HG03103 (cell line): ENCODE data around the gene ADGRG7.
A peak's percentile ranks its signal among the peaks of the same experiment; 100 is the strongest.

Experiments
- ATAC-seq: cut with Tn5 transposase; IDR thresholded peaks from one replicate; pipeline ENCODE4 v1.9.1; 2021; ENCODE audit warnings: low read depth; ENCODE audit not compliant: unreplicated experiment

The ADGRG7 gene

DNA sequence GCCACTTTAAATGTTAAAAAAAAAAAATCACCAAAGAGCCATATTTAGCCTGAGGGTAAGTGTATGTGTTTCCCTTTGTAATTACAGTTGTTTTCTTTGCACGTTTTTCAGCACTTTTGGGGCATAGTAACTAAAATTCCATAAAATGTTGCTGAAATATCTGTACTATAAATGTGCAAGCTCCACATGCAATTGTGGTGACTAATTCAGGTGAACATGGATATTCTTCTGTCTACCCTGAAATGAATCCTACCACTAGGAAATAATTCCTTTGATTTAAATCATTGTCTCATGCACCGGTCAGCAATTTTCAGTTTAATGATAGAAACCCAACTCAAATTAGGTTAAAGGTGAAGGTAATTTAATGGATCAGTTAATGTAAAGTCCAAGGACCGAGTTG lies 86.8 kb downstream of the ADGRG7 start:
- ATAC-seq, result no peak

GRCh38 chr3:100697172-100697571 lies 87.8 kb downstream of the ADGRG7 start:
- ATAC-seq, result no peak

DNA sequence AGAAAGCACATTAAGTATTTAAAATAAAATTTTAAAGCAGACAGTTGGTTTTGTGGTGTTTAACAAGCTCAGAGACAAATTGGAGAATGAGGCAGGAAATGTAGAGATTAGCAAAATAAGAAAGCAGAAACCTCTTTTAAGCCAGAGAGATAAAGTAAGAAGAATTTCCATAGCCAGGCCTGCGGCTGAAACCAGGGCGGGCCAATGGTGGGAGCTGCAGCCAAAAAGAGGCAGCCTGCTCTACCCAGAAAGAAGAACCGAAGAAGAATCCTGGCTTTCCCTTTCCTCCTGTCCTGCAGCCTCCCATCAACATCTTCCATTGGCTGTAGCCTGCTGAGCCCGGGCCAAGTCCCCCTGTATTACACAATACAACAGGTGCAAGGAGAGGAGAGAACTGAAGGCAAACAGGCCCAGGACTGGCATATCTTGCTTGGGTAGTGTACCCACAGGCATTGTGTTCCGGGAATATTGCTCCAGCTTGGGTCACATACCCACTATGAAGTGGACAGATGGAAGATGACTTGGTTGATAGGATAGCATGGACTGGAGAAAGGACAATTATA lies 88.4 kb downstream of the ADGRG7 start:
- no peak for ATAC-seq

DNA sequence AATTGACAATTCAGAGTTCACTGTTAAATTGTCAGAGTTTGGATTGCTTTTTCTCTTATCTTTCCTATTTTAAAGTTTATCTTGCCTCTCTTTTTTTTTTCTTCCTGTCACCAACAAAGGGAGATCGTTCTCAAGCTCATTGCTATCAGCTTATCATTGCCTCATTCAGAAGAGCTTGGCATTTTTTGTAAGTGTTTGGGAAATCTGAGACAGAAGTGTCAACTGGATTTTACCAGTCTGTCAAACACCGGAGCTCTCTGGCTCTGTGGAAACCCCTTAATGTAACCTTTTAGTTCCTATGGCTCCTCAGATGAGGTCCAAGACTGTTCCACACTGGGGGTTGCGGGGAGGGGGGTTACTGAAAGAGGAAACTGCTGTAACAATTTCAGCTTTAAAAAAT lies 89.3 kb downstream of the ADGRG7 start:
- no peak for ATAC-seq

- no peak for ATAC-seq
Observed at GRCh38 chr3:100700708-100701107, 91.3 kb downstream of the ADGRG7 start.

DNA sequence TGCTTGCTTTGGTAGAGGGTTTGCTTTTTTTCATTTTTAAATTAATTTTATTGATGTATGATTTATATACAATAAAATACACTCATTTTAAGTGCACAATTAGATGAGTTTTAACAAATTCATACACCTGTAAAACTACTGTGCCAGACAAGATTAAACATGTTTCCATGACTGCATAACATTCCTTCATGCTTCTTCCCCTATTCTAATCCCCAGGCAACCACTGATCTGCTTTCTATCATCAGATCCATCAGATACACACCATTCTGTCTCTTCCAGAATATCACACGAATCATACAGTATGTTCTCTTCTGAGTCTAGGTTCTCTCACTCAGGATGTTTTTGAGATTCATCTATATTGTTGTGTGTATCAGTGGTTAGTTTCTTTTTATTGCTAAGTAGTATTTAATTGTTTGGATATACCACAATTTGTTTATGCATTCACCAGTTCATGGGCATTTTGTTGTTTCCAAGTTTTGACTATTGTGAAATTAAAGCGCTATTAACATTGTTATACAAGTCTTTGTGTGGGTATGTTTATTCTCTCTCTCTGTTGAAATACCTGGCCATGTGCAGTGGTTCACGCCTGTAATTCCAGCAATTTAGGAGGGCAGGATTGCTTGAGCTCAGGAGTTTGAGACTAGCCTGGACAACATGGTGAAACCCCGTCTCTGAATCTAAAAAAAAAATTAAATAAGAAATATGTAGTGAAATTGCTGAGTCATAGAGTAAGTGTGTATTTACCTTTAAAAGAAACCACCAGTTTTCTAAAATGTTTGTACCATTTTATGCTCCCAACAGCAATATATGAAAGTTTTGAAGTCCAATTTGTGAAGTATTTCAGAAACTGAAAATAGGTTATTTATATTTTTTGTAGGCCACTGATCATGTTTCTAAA lies 92.9 kb downstream of the ADGRG7 start:
- no peak for ATAC-seq

GRCh38 chr3:100702980-100703345 lies 93.6 kb downstream of the ADGRG7 start:
- no peak for ATAC-seq

DNA sequence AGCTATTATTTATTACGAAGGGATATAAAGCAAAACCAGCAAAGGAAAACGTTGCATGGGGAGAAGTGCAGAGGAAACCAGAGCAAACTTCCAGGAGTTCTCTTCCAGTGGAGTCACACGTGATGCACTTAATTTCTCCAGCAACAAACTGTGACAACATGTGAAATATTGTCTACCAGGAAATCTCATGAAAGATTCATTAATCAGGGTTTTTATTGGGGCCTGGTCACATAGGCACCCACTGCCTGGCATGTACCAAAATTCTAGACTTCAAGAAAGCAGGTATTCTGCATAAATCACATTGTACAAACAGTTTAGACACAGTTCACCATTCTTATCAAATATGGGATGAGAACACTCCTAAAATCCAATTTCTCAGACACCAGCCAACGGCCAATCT lies 94.5 kb downstream of the ADGRG7 start:
- ATAC-seq, result no peak

DNA sequence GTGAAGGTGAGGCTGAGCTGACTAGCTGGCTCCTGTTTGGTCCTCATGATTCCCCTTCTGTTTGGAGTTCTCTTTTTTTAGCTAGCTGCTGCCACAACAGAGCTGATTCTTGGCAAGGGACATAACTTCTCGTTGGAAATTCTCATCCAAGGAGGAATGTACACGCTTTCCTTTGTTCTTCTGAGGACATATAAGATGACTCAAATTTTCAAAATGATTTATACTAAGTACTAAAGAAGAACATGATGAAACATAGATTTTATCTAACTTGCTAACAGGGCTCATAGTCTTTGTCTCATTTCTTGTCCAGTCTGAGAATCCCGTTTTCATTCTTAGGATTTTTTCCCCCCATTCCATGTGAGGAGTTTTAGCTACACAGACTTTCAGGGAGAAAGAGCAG lies 97.0 kb downstream of the ADGRG7 start:
- no peak for ATAC-seq

GRCh38 chr3:100708644-100708988 lies 99.2 kb downstream of the ADGRG7 start:
- ATAC-seq, result no peak

DNA sequence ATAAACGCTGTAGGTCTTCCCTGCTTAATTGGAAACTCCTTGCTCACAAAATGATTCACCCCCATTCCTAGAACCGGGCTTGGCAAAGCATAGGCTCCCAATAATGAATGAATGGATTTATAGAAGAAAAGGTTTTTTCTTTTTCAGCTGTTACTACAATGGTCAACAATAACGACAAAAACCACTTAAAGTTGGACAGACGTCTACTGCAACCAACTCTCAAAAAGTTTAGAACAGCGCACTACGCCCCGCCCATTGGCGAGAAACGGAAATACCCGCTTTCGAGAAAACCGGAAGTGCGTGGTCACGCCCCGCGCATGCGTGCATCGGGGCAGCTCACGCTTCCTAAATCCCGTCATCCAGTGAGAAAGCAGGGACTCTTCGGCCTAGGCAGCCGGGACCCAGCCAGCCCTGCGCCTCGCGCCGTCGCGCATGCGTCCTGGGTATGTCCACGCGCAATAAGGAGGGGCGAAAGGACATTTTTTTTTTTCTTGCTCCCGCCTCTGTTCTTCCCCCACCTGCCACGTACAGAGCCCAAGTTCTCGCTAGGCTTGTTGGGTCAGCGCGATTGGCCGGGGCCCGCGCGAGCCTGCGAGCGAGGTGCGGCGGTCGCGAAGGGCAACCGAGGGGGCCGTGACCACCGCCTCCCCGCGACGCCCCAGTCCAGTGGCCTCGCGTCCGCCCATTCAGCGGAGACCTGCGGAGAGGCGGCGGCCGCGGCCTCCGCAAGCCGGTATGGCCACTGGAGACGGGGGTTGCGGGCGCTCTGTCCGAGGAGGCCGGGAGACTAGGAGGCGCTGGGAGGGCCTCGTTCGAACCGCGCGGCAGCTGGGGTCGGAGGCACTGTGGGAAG lies 99.8 kb downstream of the ADGRG7 start, which contains the start of gene TFG:
TSS of gene TFG (plus strand) at position 506 of the 853 bp plus-strand sequence. CDS start 4,192 bp downstream, outside the sequence.
- peak; percentile 90 for ATAC-seq

- no peak for ATAC-seq
Observed at GRCh38 chr3:100709842-100710260, 100.5 kb downstream of the ADGRG7 start.

- peak; percentile 35 for ATAC-seq
Observed at GRCh38 chr3:100710261-100710968, 101.0 kb downstream of the ADGRG7 start.

DNA sequence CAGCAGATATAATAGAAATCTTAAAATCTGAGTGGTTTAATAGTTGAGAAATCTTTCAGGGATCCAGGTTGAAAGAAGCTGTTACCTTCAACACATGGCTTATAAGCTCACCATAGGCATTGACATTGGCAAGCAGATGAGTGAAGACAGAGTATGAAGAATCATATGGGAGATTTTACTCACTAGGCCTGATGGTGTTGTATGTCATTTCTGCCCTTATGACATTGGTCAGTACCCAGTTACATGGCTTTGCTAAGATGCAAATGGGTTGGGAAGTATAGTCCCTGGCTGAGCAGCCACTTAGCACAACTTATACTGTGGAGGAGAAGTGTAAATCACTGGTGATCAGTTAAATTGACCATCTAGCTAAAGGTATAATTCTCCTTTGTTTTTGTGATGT lies 105.8 kb downstream of the ADGRG7 start:
- ATAC-seq, result no peak

GRCh38 chr3:100717063-100717462 lies 107.7 kb downstream of the ADGRG7 start:
- no peak for ATAC-seq

DNA sequence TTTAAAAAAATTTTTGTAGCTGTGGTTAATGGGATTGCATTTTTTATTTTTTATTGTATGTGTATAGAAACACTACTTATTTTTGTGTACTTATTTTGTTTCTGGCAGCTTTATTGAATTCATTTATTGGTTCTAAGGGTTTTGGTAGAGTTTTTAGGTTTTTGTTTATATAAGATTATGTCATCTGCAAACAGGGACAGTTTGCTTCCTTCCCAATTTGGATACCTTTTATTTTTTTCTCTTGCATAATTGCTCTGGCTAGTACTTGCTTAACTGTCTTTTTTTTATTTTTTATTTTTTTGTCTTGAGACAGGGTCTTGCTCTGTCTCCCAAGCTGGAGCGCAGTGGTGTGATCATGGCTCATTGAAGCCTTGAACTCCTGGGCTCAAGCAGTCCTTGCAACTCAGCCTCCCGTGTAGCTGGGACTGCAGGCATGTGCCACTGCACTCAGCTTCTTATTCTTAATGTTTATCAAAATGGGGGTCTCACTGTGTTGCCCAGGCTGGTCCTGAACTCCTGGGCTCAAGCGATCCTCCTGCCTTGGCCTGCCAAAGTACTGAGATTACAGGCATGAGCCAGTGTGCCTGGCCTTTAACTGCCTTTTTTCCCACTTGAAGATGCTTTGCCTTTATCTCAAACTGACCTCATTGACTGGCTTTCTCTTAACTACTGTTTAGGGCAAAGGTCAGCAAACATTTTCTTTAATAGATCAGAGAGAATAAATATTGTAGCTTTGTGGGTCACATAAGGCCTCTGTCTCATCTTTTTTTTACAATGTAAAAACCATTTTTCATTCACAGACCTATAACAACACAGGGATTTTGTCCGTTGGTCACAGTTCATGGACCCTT lies 108.5 kb downstream of the ADGRG7 start:
- no peak for ATAC-seq

GRCh38 chr3:100719136-100719535 lies 109.7 kb downstream of the ADGRG7 start:
- ATAC-seq, result no peak

GRCh38 chr3:100720426-100720825 lies 111.0 kb downstream of the ADGRG7 start:
- ATAC-seq, result no peak

GRCh38 chr3:100725935-100726513 lies 116.6 kb downstream of the ADGRG7 start:
- ATAC-seq, result no peak
